Kidney (tissue), 14 donors: ENCODE measurements around the gene LCNL1. TPM values are rescaled to one million over a fixed set of nuclear protein-coding genes. Genes with fewer than 3 reads are reported as not detected.

Experiments used
- DNase-seq, 5 donors: peaks; one replicate each; pipeline ENCODE4 v3.0.0-alpha.2; 2013 to 2020
- FAIRE-seq: peaks from 2 replicates; lab custom pipeline; 2012; peaks lifted over from hg19 to GRCh38; lab: Jason Lieb, UNC
- H3K27ac ChIP-seq, 2 donors: one replicate each; pipeline ENCODE4 v1.7.0; 2013; ENCODE audit warnings: low read depth in 2 of 2, low read length in 2 of 2, inconsistent platforms in 1 of 2
- H3K27me3 ChIP-seq: one replicate; pipeline ENCODE4 v1.7.1; 2013; ENCODE audit warnings: low read length, inconsistent platforms; ENCODE audit not compliant: control insufficient read depth, insufficient read depth
- H3K36me3 ChIP-seq, 3 donors: one replicate each; pipeline versions ENCODE4 v1.7.0 to v1.7.1; 2013; ENCODE audit warnings: low read length in 3 of 3, control low read depth in 1 of 3, inconsistent platforms in 1 of 3; ENCODE audit not compliant: insufficient read depth in 3 of 3, control insufficient read depth in 2 of 3
- H3K4me1 ChIP-seq, 3 donors: one replicate each; pipeline versions ENCODE4 v1.7.0 to v1.7.1; 2013; ENCODE audit warnings: low read length in 3 of 3, inconsistent platforms in 1 of 3, low read depth in 1 of 3; ENCODE audit not compliant: control insufficient read depth in 2 of 3, insufficient read depth in 2 of 3
- H3K4me3 ChIP-seq, 3 donors: one replicate each; pipeline versions ENCODE4 v1.7.0 to v1.8.1; 2013; ENCODE audit warnings: low read length in 3 of 3, control low read depth in 1 of 3, inconsistent platforms in 1 of 3
- H3K9ac ChIP-seq, 3 donors: one replicate each; pipeline versions ENCODE4 v1.7.0 to v1.7.1; 2013; ENCODE audit warnings: low read length in 3 of 3, control low read depth in 1 of 3, inconsistent platforms in 1 of 3
- H3K9me3 ChIP-seq, 3 donors: one replicate each; pipeline versions ENCODE4 v1.7.0 to v1.7.1; 2013; ENCODE audit warnings: low read length in 3 of 3, control low read depth in 1 of 3, inconsistent platforms in 1 of 3; ENCODE audit not compliant: control insufficient read depth in 2 of 3, insufficient read depth in 1 of 3
- CTCF ChIP-seq: IDR thresholded peaks from 3 replicates; pipeline ENCODE4 v1.5.1; 2012; ENCODE audit warnings: mild to moderate bottlenecking, moderate library complexity, borderline replicate concordance; ENCODE audit not compliant: insufficient read depth; ENCODE audit errors: extremely low read depth
- intact Hi-C: fragments of 100-400 bp; cut with DNase I; formaldehyde crosslinking; loops from one replicate; pipeline ENCODE4 v1.11.1; 2022
- polyA plus RNA-seq: library from polyadenylated mRNA; stranded (reverse); fragments of 350-450 nt; fragmentation: Illumina TruSeq; extraction: RNeasy Lipid Tissue Mini Kit (QIAGEN cat#74804); gene quantifications from one replicate; pipeline ENCODE4 v1.2.3, GENCODE V29; 2014; ENCODE audit warnings: low read depth, low replicate concordance; ENCODE audit not compliant: insufficient read depth
- total RNA-seq: library from RNA; stranded (reverse); fragmentation: NEBNext Ultra II Directional; extraction: Animal tissue kit (Norgen Biotek cat#: 25700); gene quantifications from one replicate; pipeline ENCODE4 v1.2.1, GENCODE V29; 2021
- donor health status: control.
- donor health status: control.
- donor health status: control.
- donor health status: control.
- donor health status: control.
- donor health status: DM: yes; HTN: yes; CAD: no.
- donor health status: Normal renal cell carcinoma (clear cell type).

LCNL1 gene
- total and polyA plus RNA-seq, 2 donors from 2014 or later, result 0.54 to 1.4 TPM

GRCh38 chr9:136946228-136947027 lies 36.4 kb upstream of the LCNL1 start:
- no peak for TF ChIP-seq CTCF
- no peak for FAIRE-seq
- intact Hi-C loops, result loop anchor here (10.0 kb wide), 2 partner anchors 102 to 152 kb away; partner anchors contain the start of genes AJM1, CCDC183, PHPT1 and TMEM141

GRCh38 chr9:136947028-136947891 lies 35.5 kb upstream of the LCNL1 start:
- H3K9me3 ChIP-seq, result no peaks in the 10 kb centered on the region
- no peak overlapping the region for H3K9ac ChIP-seq
- H3K27ac ChIP-seq, result no peak overlapping the region
- peaks cover 0 to 25% (median 9%) of the 10 kb centered on the region in 3 donors for H3K4me1 ChIP-seq
- H3K4me3 ChIP-seq, result no peak overlapping the region
- intact Hi-C loops, result loop anchor here (10.0 kb wide), 2 partner anchors 102 to 152 kb away; partner anchors contain the start of genes AJM1, CCDC183, PHPT1 and TMEM141
- no peaks in the 10 kb centered on the region for H3K27me3 ChIP-seq
- H3K36me3 ChIP-seq, result no peaks in the 10 kb centered on the region
- no peak for FAIRE-seq
- DNase-seq, result peak in 2 of 5 donors; percentile 71 to 76
- TF ChIP-seq CTCF, result no peak

More at GRCh38 chr9:136946228-136947027, 36.4 kb upstream of the LCNL1 start:
- Histone ChIP-seq H3K27ac (no peak overlapping the region), H3K9me3 (no peaks in the 10 kb centered on the region), H3K4me1 (peaks cover 0 to 23% (median 9%) of the 10 kb centered on the region in 3 donors), H3K4me3 (no peak overlapping the region), H3K9ac (no peak overlapping the region), H3K36me3 (peaks cover 0 to 8% (median 3%) of the 10 kb centered on the region in 3 donors), H3K27me3 (no peaks in the 10 kb centered on the region)
- DNase-seq, result peak in 2 of 5 donors; percentile 62 to 82

- DNase-seq, result peak; percentile 47 to 81 (median 59)
- Histone ChIP-seq H3K36me3 (no peaks in the 10 kb centered on the region), H3K4me1 (peaks cover 0 to 22% (median 9%) of the 10 kb centered on the region in 3 donors), H3K4me3 (no peak overlapping the region), H3K9ac (no peak overlapping the region), H3K27me3 (no peaks in the 10 kb centered on the region), H3K27ac (peak overlapping the region in 1 of 2 donors; percentile 2), H3K9me3 (no peaks in the 10 kb centered on the region)
- peak; percentile 31 for TF ChIP-seq CTCF
- intact Hi-C loops, result loop anchor here (10.0 kb wide), 2 partner anchors 103 to 153 kb away; partner anchors contain the start of genes AJM1, CCDC183, PHPT1 and TMEM141
- no peak for FAIRE-seq
Measured at GRCh38 chr9:136947955-136948510, 34.8 kb upstream of the LCNL1 start.
